ENCODE results near the gene DPF3.

- TF ChIP-seq YY1 (IDR thresholded peaks at IDR 0.05; ENCODE audit: low read depth), result no peak
- TF ChIP-seq TAF1 (IDR thresholded peaks at IDR 0.05; ENCODE audit: low read depth), result no peak
- TF ChIP-seq CEBPB (IDR thresholded peaks at IDR 0.05), result no peak
- no peak for TF ChIP-seq REST (IDR thresholded peaks at IDR 0.05; ENCODE audit: low read depth)
- no peak for TF ChIP-seq ZBTB7A (IDR thresholded peaks at IDR 0.05; ENCODE audit: low read depth)
- TF ChIP-seq EP300 (IDR thresholded peaks at IDR 0.05; ENCODE audit: borderline replicate concordance), result no peak
- TF ChIP-seq CREB1 (IDR thresholded peaks at IDR 0.05; ENCODE audit: low read depth), result no peak
These were observed 192.7 kb downstream of the DPF3 start for GRCh38 chr14:72701237-72701565.
